ENCODE data around the gene EXOC4.

DNA sequence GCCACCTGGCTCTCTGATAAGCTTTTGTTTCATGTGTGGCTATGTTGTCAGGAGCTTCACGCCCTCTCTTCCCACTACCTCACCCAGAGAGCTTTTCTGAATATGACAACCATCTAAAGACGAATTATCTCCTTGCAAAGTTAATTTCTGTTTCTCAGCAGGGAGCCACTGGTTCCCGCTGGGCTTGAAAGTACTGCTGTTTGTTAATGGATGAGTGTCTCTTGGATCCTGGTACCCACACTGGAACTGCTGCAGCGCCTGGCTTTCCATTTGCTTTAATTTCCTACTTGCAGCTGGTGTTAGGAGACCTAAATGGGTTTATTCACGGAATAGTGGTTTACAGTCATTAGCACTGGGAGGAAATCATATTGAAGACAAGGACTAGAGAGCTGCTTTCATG lies 606.4 kb downstream of the EXOC4 start:
- no peak for TF ChIP-seq EZH2phosphoT487 (IDR thresholded peaks at IDR 0.05; ENCODE audit: insufficient read depth, low read depth)
- TF ChIP-seq EZH2 (IDR thresholded peaks at IDR 0.05; ENCODE audit: insufficient read depth, poor library complexity, severe bottlenecking): no peak
